PC-9 (cell line): ENCODE results near the gene ESRP2. TPM values are rescaled to one million over a fixed set of nuclear protein-coding genes. Genes with fewer than 3 reads are reported as not detected.

Experiments used
- BruUV-seq: library from RNA; stranded (reverse); fragments of 400-500 nt; replicated peaks from 2 replicates; lab custom pipeline; 2021; lab: Mats Ljungman, UMichigan
- CTCF ChIA-PET: fragments of 300-600 bp; sonication (Branson Sonifier 250); formaldehyde crosslinking; loops from one replicate; lab custom pipeline; 2022; ENCODE audit warnings: antibody characterized with exemption; lab: Charles Lee
- POLR2A ChIA-PET: fragments of 300-600 bp; sonication (Branson Sonifier 250); formaldehyde crosslinking; loops from one replicate; lab custom pipeline; 2022; ENCODE audit warnings: antibody characterized with exemption; ENCODE audit not compliant: unreplicated experiment; lab: Charles Lee
- DNase-seq, 2 experiments: peaks; one replicate each; pipeline versions ENCODE4 v3.0.0 to v3.0.0-alpha.2; 2015 to 2022; ENCODE audit warnings: mixed read lengths in 1 of 2
- H2AFZ ChIP-seq: fragments of 200-600 bp; sonication (generic); 2 replicates; pipeline ENCODE4 v1.8.1; 2017; ENCODE audit warnings: antibody characterized with exemption
- H3F3A ChIP-seq: fragments of 200-600 bp; sonication (generic); 2 replicates; pipeline ENCODE4 v1.8.1; 2017; ENCODE audit warnings: antibody characterized with exemption, mild to moderate bottlenecking, low read depth; ENCODE audit not compliant: insufficient read depth
- H3K27ac ChIP-seq: fragments of 200-600 bp; sonication (generic); 2 replicates; pipeline ENCODE4 v1.6.1; 2016; ENCODE audit warnings: mixed run types
- H3K27me3 ChIP-seq: fragments of 200-600 bp; sonication (generic); 2 replicates; pipeline ENCODE4 v1.6.1; 2016; ENCODE audit warnings: low read depth, mixed run types; ENCODE audit not compliant: insufficient read depth
- H3K36me3 ChIP-seq: fragments of 200-600 bp; sonication (generic); 2 replicates; pipeline ENCODE4 v1.6.1; 2016; ENCODE audit warnings: low read depth, mixed run types
- H3K4me1 ChIP-seq: fragments of 200-600 bp; sonication (generic); replicated peaks from 2 replicates; pipeline ENCODE4 v1.6.1; 2016; ENCODE audit warnings: mixed run types; ENCODE audit not compliant: insufficient read depth
- H3K4me2 ChIP-seq: fragments of 200-600 bp; sonication (generic); 2 replicates; pipeline ENCODE4 v1.6.1; 2017; ENCODE audit warnings: mixed run types
- H3K4me3 ChIP-seq: fragments of 200-600 bp; sonication (generic); 2 replicates; pipeline ENCODE4 v1.6.1; 2016; ENCODE audit warnings: mixed run types
- H3K79me2 ChIP-seq: fragments of 200-600 bp; sonication (generic); 2 replicates; pipeline ENCODE4 v1.6.1; 2017; ENCODE audit warnings: low read depth, mixed run types
- H3K9me2 ChIP-seq: fragments of 200-600 bp; sonication (generic); 2 replicates; pipeline ENCODE4 v1.8.1; 2017; ENCODE audit warnings: mild to moderate bottlenecking; ENCODE audit not compliant: insufficient read depth
- H3K9me3 ChIP-seq: fragments of 200-600 bp; sonication (generic); 2 replicates; pipeline ENCODE4 v1.8.1; 2016; ENCODE audit warnings: low read depth; ENCODE audit not compliant: insufficient read depth
- H4K20me1 ChIP-seq: fragments of 200-600 bp; sonication (generic); 2 replicates; pipeline ENCODE4 v1.8.1; 2017; ENCODE audit not compliant: insufficient read depth
- CTCF ChIP-seq: fragments of 200-600 bp; sonication (generic); conservative IDR thresholded peaks from 2 replicates; pipeline ENCODE4 v1.6.1; 2017; ENCODE audit warnings: mixed run types, antibody characterized with exemption, mild to moderate bottlenecking, moderate library complexity
- EZH2 ChIP-seq: fragments of 200-600 bp; sonication (generic); IDR thresholded peaks from 2 replicates; pipeline ENCODE4 v1.8.0; 2017; ENCODE audit warnings: antibody characterized with exemption, low read depth
- intact Hi-C: fragments of 100-400 bp; cut with micrococcal nuclease; formaldehyde crosslinking; loops from one replicate; pipeline ENCODE4 v1.10.0; 2022; ENCODE audit not compliant: unreplicated experiment
- total RNA-seq: library from RNA; stranded (reverse); gene quantifications from 2 replicates; pipeline ENCODE4 v1.2.3, GENCODE V29; 2021

Gene ESRP2
- total RNA-seq, 1 experiment from 2014 or later: 45.0 TPM

- Histone ChIP-seq H3K9me2 (no peaks in the 10 kb centered on the region), H3K36me3 (no peaks in the 10 kb centered on the region), H2AFZ (no peak overlapping the region), H4K20me1 (no peaks in the 10 kb centered on the region), H3K79me2 (no peaks in the 10 kb centered on the region), H3K4me1 (no peaks in the 10 kb centered on the region), H3K27ac (no peak overlapping the region), H3K9me3 (no peaks in the 10 kb centered on the region), H3K4me3 (no peak overlapping the region), H3K4me2 (no peak overlapping the region), H3F3A (0 out of 2 replicates have a peak, but pooled peaks cover 4% of the 10 kb centered on the region), H3K27me3 (no peaks in the 10 kb centered on the region)
- POLR2A ChIA-PET: no interaction called here
- CTCF ChIA-PET: no interaction called here
- no TSS peak for BruUV-seq
- intact Hi-C loops: no loop called here
- DNase-seq: no peak
- TF ChIP-seq EZH2 (no peak), CTCF (no peak)
These were observed 19.7 kb downstream of the ESRP2 start for GRCh38 chr16:68216240-68216639.

- Histone ChIP-seq H4K20me1 (no peaks in the 10 kb centered on the region), H3K4me1 (no peaks in the 10 kb centered on the region), H3K9me2 (no peaks in the 10 kb centered on the region), H3K4me3 (no peak overlapping the region), H3K36me3 (no peaks in the 10 kb centered on the region), H3K79me2 (no peaks in the 10 kb centered on the region), H3K27ac (no peak overlapping the region), H2AFZ (no peak overlapping the region), H3K27me3 (no peaks in the 10 kb centered on the region), H3K4me2 (no peak overlapping the region), H3K9me3 (no peaks in the 10 kb centered on the region), H3F3A (no peaks in the 10 kb centered on the region)
- intact Hi-C loops: no loop called here
- no peak for DNase-seq
- CTCF ChIA-PET: no interaction called here
- no TSS peak for BruUV-seq
- POLR2A ChIA-PET: no interaction called here
- TF ChIP-seq CTCF: no peak
- TF ChIP-seq EZH2: no peak
These were observed 20.6 kb downstream of the ESRP2 start for GRCh38 chr16:68215302-68215701.

GRCh38 chr16:68214726-68215125, 21.2 kb downstream of the ESRP2 start:
- Histone ChIP-seq H3K36me3 (no peaks in the 10 kb centered on the region), H3K27me3 (no peaks in the 10 kb centered on the region), H3F3A (no peaks in the 10 kb centered on the region), H3K9me2 (no peaks in the 10 kb centered on the region), H3K4me3 (no peak overlapping the region), H3K79me2 (no peaks in the 10 kb centered on the region), H3K27ac (no peak overlapping the region), H3K9me3 (no peaks in the 10 kb centered on the region), H3K4me2 (no peak overlapping the region), H2AFZ (no peak overlapping the region), H4K20me1 (no peaks in the 10 kb centered on the region), H3K4me1 (no peaks in the 10 kb centered on the region)
- no peak for DNase-seq
- TF ChIP-seq EZH2: no peak
- TF ChIP-seq CTCF: no peak
- intact Hi-C loops: no loop called here
- CTCF ChIA-PET: no interaction called here
- POLR2A ChIA-PET: no interaction called here
- no TSS peak for BruUV-seq
